Endothelial cell of umbilical vein (primary cell): Measurements from ENCODE around the gene TSPAN31.

Experiments
- EZH2 ChIP-seq: IDR thresholded peaks from 2 replicates; pipeline ENCODE4 v1.6.1; 2012; ENCODE audit warnings: borderline replicate concordance, low read depth, mild to moderate bottlenecking, moderate library complexity, low read length, inconsistent platforms; ENCODE audit not compliant: severe bottlenecking
- MYC ChIP-seq: IDR thresholded peaks from one replicate; pipeline ENCODE4 v1.6.1; 2011; ENCODE audit warnings: mild to moderate bottlenecking, low read depth, low read length
- POLR2A ChIP-seq: IDR thresholded peaks from 2 replicates; pipeline ENCODE4 v1.6.1; 2012; ENCODE audit warnings: low read depth, mild to moderate bottlenecking, control low read depth, low read length
- TF ChIP-seq, protein P1 (sequence below), 2 donors: IDR thresholded peaks; 1 replicate in 1 of 2; 2 replicates in 1 of 2; pipeline ENCODE4 v1.5.1; 2011; ENCODE audit warnings: low read length in 2 of 2, mild to moderate bottlenecking in 2 of 2, moderate library complexity in 2 of 2, control low read depth in 1 of 2, inconsistent platforms in 1 of 2, low read depth in 1 of 2; ENCODE audit not compliant: insufficient read depth in 1 of 2; ENCODE audit errors: extremely low read depth in 1 of 2

DNA sequence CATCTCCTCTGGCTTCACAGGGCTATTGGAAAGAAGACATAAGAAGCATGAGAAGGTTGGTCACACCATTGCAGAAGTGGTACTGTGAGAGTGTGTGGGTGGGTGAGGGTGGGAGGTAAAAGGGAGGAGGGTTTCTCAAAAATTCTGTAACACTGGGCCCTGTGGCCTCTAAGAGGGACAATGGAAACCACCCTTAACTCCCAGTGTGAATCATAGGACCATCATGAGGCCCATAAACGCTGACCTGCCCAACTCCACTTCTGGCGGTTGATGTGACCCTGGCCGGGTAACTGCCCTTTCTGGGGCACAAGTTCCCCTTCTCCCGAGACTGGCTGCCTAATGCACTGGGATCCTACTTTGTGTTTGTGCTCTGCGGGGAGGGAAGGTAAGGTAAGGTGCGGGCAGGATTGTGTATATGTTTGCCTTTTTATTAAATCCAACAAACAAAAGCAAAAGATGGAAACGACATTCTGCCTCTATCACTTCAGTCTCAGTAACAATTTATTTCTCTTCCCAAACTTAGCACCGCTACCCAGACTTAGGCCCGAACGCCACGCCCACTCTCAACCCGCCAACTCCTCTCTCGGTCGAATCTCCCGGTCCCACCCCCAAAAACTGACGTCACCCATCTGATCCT, 26.5 kb downstream of the TSPAN31 start:
- TF ChIP-seq, protein P1, sequence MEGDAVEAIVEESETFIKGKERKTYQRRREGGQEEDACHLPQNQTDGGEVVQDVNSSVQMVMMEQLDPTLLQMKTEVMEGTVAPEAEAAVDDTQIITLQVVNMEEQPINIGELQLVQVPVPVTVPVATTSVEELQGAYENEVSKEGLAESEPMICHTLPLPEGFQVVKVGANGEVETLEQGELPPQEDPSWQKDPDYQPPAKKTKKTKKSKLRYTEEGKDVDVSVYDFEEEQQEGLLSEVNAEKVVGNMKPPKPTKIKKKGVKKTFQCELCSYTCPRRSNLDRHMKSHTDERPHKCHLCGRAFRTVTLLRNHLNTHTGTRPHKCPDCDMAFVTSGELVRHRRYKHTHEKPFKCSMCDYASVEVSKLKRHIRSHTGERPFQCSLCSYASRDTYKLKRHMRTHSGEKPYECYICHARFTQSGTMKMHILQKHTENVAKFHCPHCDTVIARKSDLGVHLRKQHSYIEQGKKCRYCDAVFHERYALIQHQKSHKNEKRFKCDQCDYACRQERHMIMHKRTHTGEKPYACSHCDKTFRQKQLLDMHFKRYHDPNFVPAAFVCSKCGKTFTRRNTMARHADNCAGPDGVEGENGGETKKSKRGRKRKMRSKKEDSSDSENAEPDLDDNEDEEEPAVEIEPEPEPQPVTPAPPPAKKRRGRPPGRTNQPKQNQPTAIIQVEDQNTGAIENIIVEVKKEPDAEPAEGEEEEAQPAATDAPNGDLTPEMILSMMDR (IDR thresholded peaks at IDR 0.05; ENCODE audit: extremely low read depth in 1 of 2, insufficient read depth in 1 of 2, low read depth in 1 of 2, low read length in 2 of 2), result no peak
- TF ChIP-seq EZH2, result no peak
- no peak for TF ChIP-seq POLR2A
- TF ChIP-seq MYC, result no peak
